Right lobe of liver (tissue), 6 donors: ENCODE data around the gene MTRR. TPM values are rescaled to one million over a fixed set of nuclear protein-coding genes. Genes with fewer than 3 reads are reported as not detected.
A peak's percentile ranks its signal among the peaks of the same experiment; 100 is the strongest.

Experiments
- ATAC-seq, 4 donors: fragments of 200-7000 bp; cut with Tn5 transposase; one replicate each; pipeline ENCODE4 v1.9.1; 2020; ENCODE audit warnings: mild to moderate bottlenecking in 4 of 4, moderate library complexity in 4 of 4
- DNase-seq, 3 donors: peaks; one replicate each; pipeline ENCODE4 v3.0.0-alpha.2; 2020
- H3K27ac ChIP-seq, 3 donors: fragments of 200-600 bp; one replicate each; pipeline ENCODE4 v1.8.0; 2022
- H3K27me3 ChIP-seq, 2 donors: fragments of 200-600 bp; one replicate each; pipeline ENCODE4 v1.8.0; 2022
- H3K36me3 ChIP-seq, 4 donors: fragments of 200-600 bp; sonication (generic) in 1 of 4; one replicate each; pipeline versions ENCODE4 v1.5.1 to v1.8.0; 2017 to 2022; ENCODE audit warnings: control low read depth in 1 of 4
- H3K4me1 ChIP-seq, 4 donors: fragments of 200-600 bp; sonication (generic) in 1 of 4; one replicate each; pipeline versions ENCODE4 v1.5.1 to v1.8.0; 2017 to 2022; ENCODE audit warnings: control low read depth in 1 of 4
- H3K4me3 ChIP-seq, 3 donors: fragments of 200-600 bp; one replicate each; pipeline ENCODE4 v1.8.0; 2022
- H3K9me3 ChIP-seq, 4 donors: fragments of 200-600 bp; sonication (generic) in 1 of 4; one replicate each; pipeline versions ENCODE4 v1.5.1 to v1.8.0; 2017 to 2022; ENCODE audit warnings: control low read depth in 1 of 4
- POLR2A ChIP-seq: fragments of 450-650 bp; IDR thresholded peaks from one replicate; pipeline ENCODE4 v1.6.1; 2017; ENCODE audit warnings: antibody characterized with exemption, mild to moderate bottlenecking
- WGBS: methylation state at CpG from one replicate; pipeline ENCODE4 v1.1.6; 2018; ENCODE audit warnings: low coverage, low lambda C conversion rate; ENCODE audit not compliant: insufficient coverage; ENCODE audit errors: missing lambda C conversion rate; 5-methylcytosine and 5-hydroxymethylcytosine counted together
- intact Hi-C, 2 donors: fragments of 100-400 bp; cut with DNase I; formaldehyde crosslinking; loops; one replicate each; pipeline versions ENCODE4 v1.11.2 to v1.14.1; 2022
- total RNA-seq, 6 experiments: library from RNA; depleted of rRNA in 2 of 6; stranded (reverse); fragments of >200 nt in 2 of 6; fragmentation: NEBNext Ultra II Directional in 3 of 6; extraction: Animal tissue kit (Norgen Biotek cat#: 25700) in 3 of 6; gene quantifications; one replicate each; pipeline versions ENCODE4 v1.1.0 to v1.2.4, GENCODE V29; 2016 to 2023
- TF ChIP-seq, protein P1 (sequence below), 4 donors: fragments of 200-600 bp in 3 of 4; fragments of 450-650 bp in 1 of 4; IDR thresholded peaks; one replicate each; pipeline versions ENCODE4 v1.5.1 to v1.8.0; 2016 to 2022; ENCODE audit warnings: antibody characterized with exemption in 4 of 4, mild to moderate bottlenecking in 2 of 4
- donor health status: DM: no; HTN: yes; CAD: no.
- donor health status: DM: no; HTN: no; CAD: no.
- donor health status: DM: no; HTN: no; CAD: no.
- donor health status: DM: no; HTN: yes; CAD: no.
- donor health status: DM: no; HTN: yes; CAD: no.

Gene MTRR
- total RNA-seq, 6 experiments from 2014 or later: 31.5 to 42.1 (median 36.7) TPM

DNA sequence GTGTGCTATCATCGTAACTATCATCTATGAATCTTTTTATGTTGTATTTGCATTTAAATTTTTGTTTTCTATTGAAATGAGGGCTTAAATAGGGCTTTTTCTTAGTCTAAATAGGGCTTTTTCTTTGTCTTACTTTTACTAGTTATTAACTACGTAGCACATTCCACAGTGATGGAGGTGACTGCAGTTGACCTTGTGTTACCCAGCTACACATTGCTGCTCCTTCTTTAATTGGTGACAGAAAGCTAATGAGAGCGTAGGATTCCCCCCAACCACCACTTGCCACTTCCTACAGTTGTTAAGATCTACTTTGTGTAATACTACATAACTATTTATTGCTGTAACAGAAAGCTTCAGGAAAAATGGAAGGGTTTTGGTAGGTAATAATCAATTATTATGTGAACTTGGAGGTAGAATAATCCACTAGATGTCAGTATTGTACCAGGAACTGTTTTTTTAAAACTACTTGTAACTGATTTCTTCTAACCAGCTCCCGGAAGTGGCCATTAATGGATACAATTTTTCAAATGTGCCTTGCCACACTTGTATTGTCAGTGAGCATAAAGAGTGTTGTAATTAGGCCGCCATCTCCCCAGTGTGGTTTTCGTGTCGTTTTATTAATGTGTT is 18.0 kb downstream of the MTRR start:
- H3K4me1 ChIP-seq: no peaks in the 10 kb centered on the region
- no peak overlapping the region for H3K27ac ChIP-seq
- no peaks in the 10 kb centered on the region for H3K27me3 ChIP-seq
- ATAC-seq: peak; percentile 40 to 89 (median 68)
- no peak for DNase-seq
- intact Hi-C loops: no loop called here
- H3K4me3 ChIP-seq: no peak overlapping the region
- TF ChIP-seq POLR2A: no peak
- TF ChIP-seq, protein P1, sequence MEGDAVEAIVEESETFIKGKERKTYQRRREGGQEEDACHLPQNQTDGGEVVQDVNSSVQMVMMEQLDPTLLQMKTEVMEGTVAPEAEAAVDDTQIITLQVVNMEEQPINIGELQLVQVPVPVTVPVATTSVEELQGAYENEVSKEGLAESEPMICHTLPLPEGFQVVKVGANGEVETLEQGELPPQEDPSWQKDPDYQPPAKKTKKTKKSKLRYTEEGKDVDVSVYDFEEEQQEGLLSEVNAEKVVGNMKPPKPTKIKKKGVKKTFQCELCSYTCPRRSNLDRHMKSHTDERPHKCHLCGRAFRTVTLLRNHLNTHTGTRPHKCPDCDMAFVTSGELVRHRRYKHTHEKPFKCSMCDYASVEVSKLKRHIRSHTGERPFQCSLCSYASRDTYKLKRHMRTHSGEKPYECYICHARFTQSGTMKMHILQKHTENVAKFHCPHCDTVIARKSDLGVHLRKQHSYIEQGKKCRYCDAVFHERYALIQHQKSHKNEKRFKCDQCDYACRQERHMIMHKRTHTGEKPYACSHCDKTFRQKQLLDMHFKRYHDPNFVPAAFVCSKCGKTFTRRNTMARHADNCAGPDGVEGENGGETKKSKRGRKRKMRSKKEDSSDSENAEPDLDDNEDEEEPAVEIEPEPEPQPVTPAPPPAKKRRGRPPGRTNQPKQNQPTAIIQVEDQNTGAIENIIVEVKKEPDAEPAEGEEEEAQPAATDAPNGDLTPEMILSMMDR (IDR thresholded peaks at IDR 0.05): peak; percentile 47 to 64 (median 64)
- H3K36me3 ChIP-seq: peaks cover 0 to 76% (median 25%) of the 10 kb centered on the region in 4 donors
- 57% methylated on average over 7 of the region's 7 CpGs for WGBS
- H3K9me3 ChIP-seq: no peaks in the 10 kb centered on the region

DNA sequence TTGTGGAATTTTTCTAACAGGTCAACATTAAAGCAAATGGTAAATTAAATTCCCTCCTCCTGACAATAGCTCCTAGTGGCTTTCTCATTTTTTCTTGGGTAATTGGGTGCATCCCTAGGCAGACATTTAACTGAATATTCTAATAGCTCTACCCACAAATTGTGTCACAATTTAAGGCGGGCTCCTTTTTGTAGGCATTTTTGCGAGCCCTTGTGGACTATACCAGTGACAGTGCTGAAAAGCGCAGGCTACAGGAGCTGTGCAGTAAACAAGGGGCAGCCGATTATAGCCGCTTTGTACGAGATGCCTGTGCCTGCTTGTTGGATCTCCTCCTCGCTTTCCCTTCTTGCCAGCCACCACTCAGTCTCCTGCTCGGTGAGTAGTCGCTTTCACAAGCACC is 20.0 kb downstream of the MTRR start:
- Histone ChIP-seq H3K27ac (no peak overlapping the region), H3K36me3 (peaks cover 0 to 78% (median 31%) of the 10 kb centered on the region in 4 donors), H3K27me3 (no peaks in the 10 kb centered on the region), H3K4me3 (no peak overlapping the region), H3K4me1 (no peaks in the 10 kb centered on the region), H3K9me3 (no peaks in the 10 kb centered on the region)
- TF ChIP-seq POLR2A: no peak
- TF ChIP-seq, protein P1 (IDR thresholded peaks at IDR 0.05): no peak
- intact Hi-C loops: no loop called here
- DNase-seq (no peak), ATAC-seq (no peak)
- WGBS: 97% methylated on average over 9 of the region's 9 CpGs

DNA sequence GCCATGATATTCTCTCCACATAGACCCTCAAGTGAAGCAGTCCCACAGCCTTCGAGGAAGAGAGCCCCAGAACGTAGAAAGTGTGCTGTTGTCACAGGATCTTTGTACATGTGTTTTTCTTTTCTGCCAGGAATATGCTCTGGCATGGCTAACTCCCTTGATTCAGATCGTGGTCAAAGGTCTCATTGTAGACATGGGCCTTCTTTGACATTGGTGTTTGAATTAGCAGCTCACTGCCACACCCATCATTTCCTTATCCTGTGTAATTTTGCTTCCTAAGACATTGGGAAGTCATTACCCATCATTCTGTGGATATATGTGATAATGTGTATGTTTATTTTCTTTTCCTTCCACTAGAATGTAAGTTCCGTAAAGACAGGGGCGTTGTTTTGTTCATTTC is 25.5 kb downstream of the MTRR start:
- TF ChIP-seq POLR2A: no peak
- TF ChIP-seq, protein P1 (IDR thresholded peaks at IDR 0.05): no peak
- WGBS: 59% methylated on average over 5 of the region's 5 CpGs
- no peaks in the 10 kb centered on the region for H3K4me1 ChIP-seq
- DNase-seq (no peak), ATAC-seq (no peak)
- H3K9me3 ChIP-seq: no peaks in the 10 kb centered on the region
- H3K27ac ChIP-seq: no peak overlapping the region
- H3K4me3 ChIP-seq: no peak overlapping the region
- H3K36me3 ChIP-seq: peaks cover 0 to 86% (median 36%) of the 10 kb centered on the region in 4 donors
- no peaks in the 10 kb centered on the region for H3K27me3 ChIP-seq
- intact Hi-C loops: no loop called here

DNA sequence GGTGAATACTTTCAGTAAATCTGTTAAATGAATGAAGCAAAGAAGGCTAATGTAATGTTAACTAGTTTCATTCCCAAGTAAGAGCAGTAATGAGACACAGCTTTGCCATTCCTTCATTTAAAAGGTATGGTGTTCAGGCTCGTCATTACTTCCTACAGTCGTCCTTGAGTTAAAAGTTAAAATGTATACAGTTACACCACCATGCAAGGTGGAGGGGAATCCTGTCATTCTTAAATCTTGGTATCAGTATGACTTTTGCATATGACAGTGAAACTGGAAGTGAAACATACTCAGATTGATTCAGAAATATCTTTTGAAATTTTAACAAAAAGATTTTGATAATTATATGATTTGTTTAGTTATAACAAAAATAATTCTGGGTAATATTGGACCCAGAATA is 25.9 kb downstream of the MTRR start:
- Histone ChIP-seq H3K27ac (no peak overlapping the region), H3K9me3 (no peaks in the 10 kb centered on the region), H3K4me3 (no peak overlapping the region), H3K4me1 (no peaks in the 10 kb centered on the region), H3K36me3 (peaks cover 0 to 86% (median 36%) of the 10 kb centered on the region in 4 donors), H3K27me3 (no peaks in the 10 kb centered on the region)
- TF ChIP-seq, protein P1 (IDR thresholded peaks at IDR 0.05): no peak
- TF ChIP-seq POLR2A: no peak
- DNase-seq: no peak
- intact Hi-C loops: no loop called here
- no peak for ATAC-seq
- WGBS: 84% methylated on average over 2 of the region's 2 CpGs
